ENCODE results near the gene SVIL. TPM values are rescaled to one million over a fixed set of nuclear protein-coding genes. Genes with fewer than 3 reads are reported as not detected.
"Not testable (repeated sequence)": the region's sequence is repeated elsewhere in the genome, so short reads cannot be mapped to it uniquely, and the experiment has no call there.

SVIL gene
- total and polyA plus RNA-seq, 11 donors, result 95.2 to 589 (median 355) TPM

DNA sequence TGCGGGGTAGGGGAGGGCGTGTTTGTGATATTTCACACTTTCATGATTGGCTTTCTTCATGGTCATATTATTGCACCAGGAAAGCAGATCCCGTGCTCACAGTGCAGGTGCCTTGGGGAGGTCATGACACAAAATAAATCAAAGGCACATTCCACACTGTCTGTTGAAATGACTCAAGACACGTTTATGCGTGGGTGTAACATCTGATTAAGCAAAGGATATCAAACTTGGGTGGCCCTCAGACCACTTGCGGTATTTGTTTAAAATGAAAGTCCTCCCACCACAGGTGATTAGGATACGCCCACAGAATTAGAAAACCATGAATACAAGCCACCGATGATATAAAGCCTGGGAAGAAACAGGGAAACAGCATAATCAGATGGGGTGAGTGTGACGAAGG, 51.1 kb downstream of the SVIL start:
- intact Hi-C loops (cut with DNase I), result loop anchor here in 1 of 10 donors (10.0 kb wide), 1 partner anchor 59 kb away; no protein-coding TSS in a partner anchor
- peak overlapping the region in 7 of 12 donors; percentile 8 to 89 (median 51) for H3K27ac ChIP-seq
- H3K4me1 ChIP-seq, result peaks cover 0 to 61% (median 21%) of the 10 kb centered on the region in 12 donors
- no peak for ATAC-seq
- H3K4me3 ChIP-seq, result no peak overlapping the region
- 70 to 79% (median 77%) methylated on average over 9 of the region's 9 CpGs for WGBS, 4 donors
- no peaks in the 10 kb centered on the region for H3K9me3 ChIP-seq
- TF ChIP-seq, protein P1, sequence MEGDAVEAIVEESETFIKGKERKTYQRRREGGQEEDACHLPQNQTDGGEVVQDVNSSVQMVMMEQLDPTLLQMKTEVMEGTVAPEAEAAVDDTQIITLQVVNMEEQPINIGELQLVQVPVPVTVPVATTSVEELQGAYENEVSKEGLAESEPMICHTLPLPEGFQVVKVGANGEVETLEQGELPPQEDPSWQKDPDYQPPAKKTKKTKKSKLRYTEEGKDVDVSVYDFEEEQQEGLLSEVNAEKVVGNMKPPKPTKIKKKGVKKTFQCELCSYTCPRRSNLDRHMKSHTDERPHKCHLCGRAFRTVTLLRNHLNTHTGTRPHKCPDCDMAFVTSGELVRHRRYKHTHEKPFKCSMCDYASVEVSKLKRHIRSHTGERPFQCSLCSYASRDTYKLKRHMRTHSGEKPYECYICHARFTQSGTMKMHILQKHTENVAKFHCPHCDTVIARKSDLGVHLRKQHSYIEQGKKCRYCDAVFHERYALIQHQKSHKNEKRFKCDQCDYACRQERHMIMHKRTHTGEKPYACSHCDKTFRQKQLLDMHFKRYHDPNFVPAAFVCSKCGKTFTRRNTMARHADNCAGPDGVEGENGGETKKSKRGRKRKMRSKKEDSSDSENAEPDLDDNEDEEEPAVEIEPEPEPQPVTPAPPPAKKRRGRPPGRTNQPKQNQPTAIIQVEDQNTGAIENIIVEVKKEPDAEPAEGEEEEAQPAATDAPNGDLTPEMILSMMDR (IDR thresholded peaks at IDR 0.05), result no peak
- no peak for TF ChIP-seq POLR2A (IDR thresholded peaks at IDR 0.05)
- H3K36me3 ChIP-seq, result peaks cover 0 to 20% (median 0%) of the 10 kb centered on the region in 9 donors
- H3K27me3 ChIP-seq, result no peaks in the 10 kb centered on the region
- no peak for DNase-seq

GRCh38 chr10:29582769-29583168, 52.0 kb downstream of the SVIL start:
- Histone ChIP-seq H3K4me1 (peaks cover 0 to 54% (median 17%) of the 10 kb centered on the region in 12 donors), H3K27ac (peak overlapping the region in 6 of 12 donors; percentile 3 to 89 (median 44)), H3K36me3 (peaks cover 0 to 20% (median 0%) of the 10 kb centered on the region in 9 donors)
- H3K9me3 ChIP-seq, H3K27me3 ChIP-seq, H3K4me3 ChIP-seq, ATAC-seq, DNase-seq: not testable (repeated sequence)
- WGBS, 4 donors, result 29 to 61% (median 58%) methylated on average over 5 of the region's 5 CpGs
- intact Hi-C loops (cut with DNase I), result loop anchor here in 1 of 10 donors (10.0 kb wide), 1 partner anchor 58 kb away; no protein-coding TSS in a partner anchor

- H3K4me1 ChIP-seq, result peaks cover 0 to 33% (median 5%) of the 10 kb centered on the region in 12 donors
- intact Hi-C loops (cut with DNase I), result no loop called here
These were observed 55.3 kb downstream of the SVIL start for GRCh38 chr10:29579455-29579970.

GRCh38 chr10:29578457-29578856, 56.3 kb downstream of the SVIL start:
- H3K27me3 ChIP-seq, result no peaks in the 10 kb centered on the region
- intact Hi-C loops (cut with DNase I), result no loop called here
- ATAC-seq, result no peak
- DNase-seq, result no peak
- peaks cover 0 to 30% (median 0%) of the 10 kb centered on the region in 9 donors for H3K36me3 ChIP-seq
- no peak overlapping the region for H3K4me3 ChIP-seq
- WGBS, 4 donors, result 75 to 89% (median 86%) methylated on average over 3 of the region's 3 CpGs
- TF ChIP-seq, protein P1 (IDR thresholded peaks at IDR 0.05), result no peak
- no peak for TF ChIP-seq POLR2A (IDR thresholded peaks at IDR 0.05)
- H3K4me1 ChIP-seq, result peaks cover 0 to 31% (median 5%) of the 10 kb centered on the region in 12 donors
- H3K9me3 ChIP-seq, result no peaks in the 10 kb centered on the region
- H3K27ac ChIP-seq, result peak overlapping the region in 1 of 12 donors; percentile 56

More at GRCh38 chr10:29579455-29579970, 55.3 kb downstream of the SVIL start:
- Histone ChIP-seq H3K27me3 (no peaks in the 10 kb centered on the region), H3K9me3 (no peaks in the 10 kb centered on the region), H3K36me3 (peaks cover 0 to 30% (median 0%) of the 10 kb centered on the region in 9 donors), H3K27ac (peak overlapping the region in 6 of 12 donors; percentile 18 to 56 (median 33)), H3K4me3 (no peak overlapping the region)
- ATAC-seq, result peak in 3 of 4 donors; percentile 16 to 35 (median 29)
- WGBS, 4 donors, result 66 to 81% (median 76%) methylated on average over 12 of the region's 12 CpGs
- DNase-seq, result no peak
- TF ChIP-seq POLR2A (IDR thresholded peaks at IDR 0.05), result no peak
- TF ChIP-seq, protein P1 (IDR thresholded peaks at IDR 0.05), result no peak

Data from heart left ventricle (tissue), 16 donors.